ENCODE data around the gene ZNF423.
"Not testable (repeated sequence)": the region's sequence is repeated elsewhere in the genome, so short reads cannot be mapped to it uniquely, and the experiment has no call there.

The ZNF423 gene

DNA sequence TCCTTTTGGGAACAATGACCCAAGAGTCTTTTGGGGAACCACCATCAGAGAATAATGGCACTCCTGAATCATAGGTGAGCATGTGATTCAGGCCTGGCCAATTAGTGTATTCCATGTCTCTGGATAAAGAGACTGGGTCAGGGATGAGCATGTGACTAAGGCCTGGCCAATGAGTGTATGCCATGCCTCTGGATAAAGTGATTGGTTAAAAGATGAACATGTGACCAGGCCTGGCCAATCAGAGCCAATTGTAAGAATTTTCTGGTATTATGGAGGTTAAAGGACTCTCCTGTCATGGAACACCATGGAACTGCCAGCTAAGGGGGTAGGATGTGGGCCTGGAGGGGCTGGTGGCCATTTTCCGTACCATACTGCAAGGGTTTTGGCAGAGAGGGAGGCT is 288.0 kb downstream of the ZNF423 start:
- TF ChIP-seq, protein P1, sequence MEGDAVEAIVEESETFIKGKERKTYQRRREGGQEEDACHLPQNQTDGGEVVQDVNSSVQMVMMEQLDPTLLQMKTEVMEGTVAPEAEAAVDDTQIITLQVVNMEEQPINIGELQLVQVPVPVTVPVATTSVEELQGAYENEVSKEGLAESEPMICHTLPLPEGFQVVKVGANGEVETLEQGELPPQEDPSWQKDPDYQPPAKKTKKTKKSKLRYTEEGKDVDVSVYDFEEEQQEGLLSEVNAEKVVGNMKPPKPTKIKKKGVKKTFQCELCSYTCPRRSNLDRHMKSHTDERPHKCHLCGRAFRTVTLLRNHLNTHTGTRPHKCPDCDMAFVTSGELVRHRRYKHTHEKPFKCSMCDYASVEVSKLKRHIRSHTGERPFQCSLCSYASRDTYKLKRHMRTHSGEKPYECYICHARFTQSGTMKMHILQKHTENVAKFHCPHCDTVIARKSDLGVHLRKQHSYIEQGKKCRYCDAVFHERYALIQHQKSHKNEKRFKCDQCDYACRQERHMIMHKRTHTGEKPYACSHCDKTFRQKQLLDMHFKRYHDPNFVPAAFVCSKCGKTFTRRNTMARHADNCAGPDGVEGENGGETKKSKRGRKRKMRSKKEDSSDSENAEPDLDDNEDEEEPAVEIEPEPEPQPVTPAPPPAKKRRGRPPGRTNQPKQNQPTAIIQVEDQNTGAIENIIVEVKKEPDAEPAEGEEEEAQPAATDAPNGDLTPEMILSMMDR (IDR thresholded peaks at IDR 0.05; ENCODE audit: insufficient read depth, missing control alignments) = no peak
- FAIRE-seq (no peak), DNase-seq (ENCODE audit: insufficient read length, low spot score) (no peak)

DNA sequence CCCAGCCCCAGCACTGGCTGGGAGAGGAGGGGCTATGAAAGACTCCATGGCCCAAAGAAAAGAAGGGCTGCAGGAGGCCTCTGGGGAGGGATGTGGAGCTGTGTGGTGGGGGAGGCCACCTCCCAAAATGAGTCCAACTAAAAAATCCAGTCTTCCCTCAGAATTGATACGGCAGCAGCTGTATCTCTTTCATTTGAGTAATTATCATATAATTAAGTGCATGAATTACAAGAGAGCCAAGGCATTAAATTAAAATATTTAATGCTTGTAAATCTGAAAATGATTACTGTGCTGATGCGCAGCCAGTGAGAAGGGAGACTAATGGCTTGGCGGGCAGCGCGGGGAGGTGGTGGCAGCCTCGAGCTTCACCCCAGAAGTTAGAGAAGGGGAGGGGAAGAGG is 289.5 kb downstream of the ZNF423 start:
- FAIRE-seq (no peak), DNase-seq (ENCODE audit: insufficient read length, low spot score) (no peak)
- TF ChIP-seq, protein P1 (IDR thresholded peaks at IDR 0.05; ENCODE audit: insufficient read depth, missing control alignments) = no peak

DNA sequence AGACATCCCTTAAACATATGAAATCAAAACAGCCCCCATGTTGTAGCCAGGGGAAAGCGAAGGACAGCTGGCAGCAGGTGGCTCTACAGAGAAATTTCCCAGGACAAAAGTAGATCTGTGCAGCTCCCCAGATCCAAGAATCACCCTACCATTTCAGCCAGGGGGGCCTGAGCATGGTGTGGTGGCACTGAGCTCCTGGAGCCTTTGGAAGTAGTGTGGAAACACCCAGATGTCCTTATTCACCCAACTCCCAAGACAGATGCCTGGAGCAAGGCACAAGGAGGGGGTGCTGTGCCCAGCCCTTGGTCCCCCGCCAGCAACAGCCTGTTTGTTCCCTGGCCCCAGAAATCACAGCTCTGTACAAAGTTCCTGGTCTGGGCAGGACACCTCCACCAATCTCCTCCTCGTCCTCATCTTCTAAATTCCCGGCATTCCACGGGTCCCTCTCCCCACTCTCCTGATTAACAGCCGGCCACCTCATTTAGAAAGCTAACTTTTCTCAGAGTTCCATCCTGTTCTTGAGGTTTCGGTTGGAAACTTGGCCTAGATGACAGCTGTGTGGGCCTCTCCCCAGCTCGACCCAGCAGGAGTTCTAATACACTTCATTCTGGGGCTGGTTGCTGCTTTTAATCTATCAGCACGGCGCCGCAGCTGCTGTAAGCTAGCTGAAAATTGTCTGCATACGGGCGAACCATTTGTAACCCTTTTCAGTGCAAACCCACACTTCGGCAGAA is 291.2 kb downstream of the ZNF423 start:
- TF ChIP-seq, protein P1 (IDR thresholded peaks at IDR 0.05; ENCODE audit: insufficient read depth, missing control alignments) = no peak
- DNase-seq (ENCODE audit: insufficient read length, low spot score) = no peak
- no peak for FAIRE-seq

DNA sequence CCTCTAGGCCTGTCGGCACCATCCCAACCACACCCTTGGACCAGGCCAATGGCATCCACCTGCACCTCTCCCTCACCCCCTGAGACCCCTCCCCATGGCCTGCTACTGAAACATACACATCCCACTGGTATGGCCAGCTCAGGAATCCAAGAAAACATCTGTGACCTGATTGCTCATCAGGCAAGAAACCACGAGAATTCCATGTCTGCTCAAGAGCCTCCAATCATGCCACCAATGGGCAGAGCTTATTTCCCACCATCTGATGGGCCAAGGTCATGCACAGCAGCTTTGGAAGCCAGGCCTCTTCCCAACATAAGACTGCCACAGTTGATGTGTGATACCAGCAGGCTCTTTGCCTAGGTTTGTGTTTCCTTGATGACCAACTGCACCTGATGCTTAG is 292.2 kb downstream of the ZNF423 start:
- DNase-seq (ENCODE audit: insufficient read length, low spot score) = no peak
- no peak for FAIRE-seq
- TF ChIP-seq, protein P1 (IDR thresholded peaks at IDR 0.05; ENCODE audit: insufficient read depth, missing control alignments) = no peak

DNA sequence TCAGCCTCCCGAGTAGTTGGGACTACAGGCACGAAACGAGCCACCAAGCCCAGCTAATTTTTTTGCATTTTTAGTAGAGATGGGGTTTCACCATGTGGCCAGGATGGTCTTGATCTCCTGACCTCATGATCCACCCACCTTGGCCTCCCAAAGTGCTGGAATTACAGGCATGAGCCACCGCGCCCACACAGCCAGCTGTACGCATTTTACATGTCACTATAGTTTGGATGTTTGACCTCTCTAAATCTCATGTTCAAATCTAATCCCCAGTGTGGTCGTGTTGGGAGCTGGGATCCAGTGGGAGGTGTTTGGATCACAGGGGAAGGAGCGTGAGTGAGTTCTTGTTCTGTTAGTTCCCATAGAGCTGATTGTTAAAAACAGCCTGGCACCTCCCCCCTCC is 293.0 kb downstream of the ZNF423 start:
- FAIRE-seq = not testable (repeated sequence)

DNA sequence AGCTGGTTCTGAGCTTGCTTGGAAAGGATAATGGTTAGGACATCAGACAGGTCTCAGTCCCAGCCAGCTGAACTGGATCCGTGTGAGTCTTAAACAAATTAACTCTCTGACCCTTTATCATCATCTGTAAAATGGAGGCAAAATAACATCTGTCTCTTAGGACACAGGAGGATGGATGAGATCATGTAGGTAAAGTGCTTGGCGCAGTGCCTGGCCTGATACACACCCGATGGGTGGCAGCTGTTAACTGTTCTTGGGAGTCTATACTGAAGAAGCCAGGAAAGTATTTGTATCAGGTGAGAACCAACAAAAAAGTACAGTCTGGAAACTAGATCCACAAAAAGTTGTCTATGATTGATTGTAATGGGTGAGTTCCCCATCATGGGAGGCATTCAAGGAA is 293.7 kb downstream of the ZNF423 start:
- DNase-seq (ENCODE audit: insufficient read length, low spot score) (no peak), FAIRE-seq (no peak)
- TF ChIP-seq, protein P1 (IDR thresholded peaks at IDR 0.05; ENCODE audit: insufficient read depth, missing control alignments) = no peak

More for the DNA sequence above, 293.0 kb downstream of the ZNF423 start:
- not testable (repeated sequence) for DNase-seq (ENCODE audit: insufficient read length, low spot score)

DNA sequence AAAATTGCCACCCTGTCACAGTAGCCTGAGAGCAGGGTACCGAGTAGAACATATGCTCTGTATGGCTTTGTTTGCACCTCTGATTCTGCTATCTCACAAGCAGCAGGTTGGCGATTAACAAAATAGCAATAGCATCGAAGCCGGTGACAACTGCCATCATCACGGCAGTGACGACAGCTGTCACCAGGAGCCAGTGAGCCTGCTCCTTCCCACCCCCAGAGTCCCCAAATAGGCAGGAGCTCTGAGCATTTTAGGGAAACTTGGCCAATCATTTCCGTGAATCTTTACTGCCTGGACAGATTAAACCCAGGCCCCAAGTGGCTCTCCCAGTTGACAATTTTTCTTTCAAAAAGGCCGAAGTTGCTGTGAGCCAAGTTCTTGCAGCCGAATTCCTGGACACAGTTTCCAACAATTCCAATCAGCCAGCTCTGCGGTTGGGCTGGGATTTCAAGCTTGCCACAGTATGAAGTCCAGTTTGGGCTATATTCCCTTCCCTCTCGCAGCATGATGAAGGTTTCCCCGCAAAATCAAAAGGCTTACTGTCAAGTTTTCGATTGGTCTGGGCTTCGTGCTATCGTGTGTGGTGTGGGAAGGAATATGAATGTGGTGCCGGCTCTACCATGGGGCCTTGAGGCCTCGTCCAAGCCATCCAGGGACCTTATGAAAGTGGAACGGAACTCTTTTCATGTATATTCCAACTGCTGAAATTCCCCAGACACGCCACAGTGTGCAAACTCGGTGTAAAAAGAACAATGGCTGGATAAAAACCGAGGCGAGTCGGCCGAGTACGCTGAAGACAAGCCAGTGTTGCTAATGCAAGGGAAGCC is 295.7 kb downstream of the ZNF423 start:
- TF ChIP-seq, protein P1 (IDR thresholded peaks at IDR 0.05; ENCODE audit: insufficient read depth, missing control alignments) = no peak
- no peak for DNase-seq (ENCODE audit: insufficient read length, low spot score)
- FAIRE-seq = no peak
